Measurements from ENCODE around the gene SH3GLB2. TPM values are rescaled to one million over a fixed set of nuclear protein-coding genes. Genes with fewer than 3 reads are reported as not detected.

SH3GLB2 gene
- total and polyA plus RNA-seq, 10 of the 15 experiments (the other 5 are each of a cell fraction or from before 2014, with no cell fraction given) = 0.21 to 61.3 (median 30.8) TPM

DNA sequence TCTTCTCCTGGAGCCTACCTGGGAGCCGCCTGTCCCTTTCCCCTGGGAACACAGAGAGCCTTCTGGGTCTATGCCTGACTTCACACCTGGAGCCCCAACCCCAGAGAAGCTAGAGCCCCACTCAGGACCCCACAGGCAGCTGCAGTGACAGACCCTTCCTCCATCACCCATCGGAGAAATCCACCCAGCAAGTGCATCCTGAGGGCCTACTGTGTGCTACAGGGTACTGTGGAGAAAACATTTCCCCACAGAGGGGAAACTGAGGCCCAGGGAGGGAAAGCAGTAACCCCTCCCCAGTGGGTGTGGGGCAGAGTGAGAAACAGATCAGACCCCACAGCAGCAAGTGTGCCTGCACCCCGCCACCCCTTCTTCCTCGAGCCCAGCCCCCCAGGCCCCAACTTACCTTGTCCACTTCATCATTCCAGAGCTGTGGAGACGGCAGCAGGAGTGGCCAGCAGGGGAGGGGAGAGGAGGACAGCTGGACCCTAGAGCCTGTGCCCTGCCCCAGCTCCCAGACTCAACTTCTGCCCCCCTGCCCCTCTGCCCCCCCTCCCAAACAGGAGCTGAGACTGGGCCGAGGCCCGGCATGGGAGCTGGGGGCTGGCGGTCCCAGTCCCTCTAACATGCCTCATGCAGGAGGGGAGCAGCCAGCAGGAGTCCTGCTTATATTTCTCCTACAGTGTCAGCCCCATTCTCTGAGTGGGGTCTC is 17.7 kb downstream of the SH3GLB2 start:
- no peak overlapping the region for H3K4me2 ChIP-seq (ENCODE audit: control insufficient read depth, insufficient read depth)
- no peak overlapping the region for H3K27ac ChIP-seq (ENCODE audit: control insufficient read depth, insufficient read depth)
- CTCF ChIA-PET = no interaction called here
- FAIRE-seq (no peak), DNase-seq (ENCODE audit: low read depth, low spot score) (no peak), ATAC-seq (no peak)
- H3K36me3 ChIP-seq (ENCODE audit: control insufficient read depth in 2 of 2, insufficient read depth in 2 of 2, low read length in 1 of 2) = peaks cover 11 to 22% of the 10 kb centered on the region in 2 experiments
- POLR2A ChIA-PET = no interaction called here
- 74% methylated on average over 5 of the region's 8 CpGs for WGBS (ENCODE audit: insufficient coverage, insufficient replicate concordance, low lambda C conversion rate, missing lambda C conversion rate)
- H2AFZ ChIP-seq (ENCODE audit: control insufficient read depth, low read depth, low read length) = no peak overlapping the region
- H3K4me1 ChIP-seq (ENCODE audit: control insufficient read depth, insufficient read depth, low read length) = no peaks in the 10 kb centered on the region
- no peaks in the 10 kb centered on the region for H3K27me3 ChIP-seq (replicated peaks in 1 of 2; ENCODE audit: control insufficient read depth in 2 of 2, insufficient read depth in 2 of 2, low read length in 1 of 2)
- no peak overlapping the region for H3K4me3 ChIP-seq
- in situ Hi-C loops (cut with MboI) (no loop called here), intact Hi-C loops (cut with micrococcal nuclease; ENCODE audit: unreplicated experiment) (no loop called here)
- H3K79me2 ChIP-seq (ENCODE audit: control insufficient read depth, insufficient read depth, low read length) = no peaks in the 10 kb centered on the region
- SMC1A ChIA-PET (ENCODE audit: uncharacterized antibody, unreplicated experiment) = no interaction called here
- no peaks in the 10 kb centered on the region for H3K9me3 ChIP-seq (replicated peaks; ENCODE audit: control insufficient read depth, insufficient read depth, low read length)
- BruUV-seq (replicated peaks) = no TSS peak
- no peaks in the 10 kb centered on the region for H4K20me1 ChIP-seq (ENCODE audit: control insufficient read depth, insufficient read depth)
- H3K9ac ChIP-seq (ENCODE audit: control insufficient read depth, insufficient read depth, low read length) = no peak overlapping the region
- RAD21 ChIA-PET (ENCODE audit: unreplicated experiment) = no interaction called here
- no peak for TF ChIP-seq SREBF2 (IDR thresholded peaks at IDR 0.05; ENCODE audit: low read length)
- no peak for TF ChIP-seq CHD4 (IDR thresholded peaks at IDR 0.05)
- no peak for TF ChIP-seq EP300 (IDR thresholded peaks at IDR 0.05; ENCODE audit: borderline replicate concordance in 1 of 2, control insufficient read depth in 1 of 2, low read depth in 2 of 2, low read length in 2 of 2)
- no peak for TF ChIP-seq POU2F2 (IDR thresholded peaks at IDR 0.05; ENCODE audit: borderline replicate concordance, low read depth, low read length)
- TF ChIP-seq SP1 (IDR thresholded peaks at IDR 0.05; ENCODE audit: low read depth, low read length) = no peak
- no peak for TF ChIP-seq EGR1 (IDR thresholded peaks at IDR 0.05; ENCODE audit: borderline replicate concordance in 1 of 2, low read depth in 2 of 2, low read length in 2 of 2)
- no peak for TF ChIP-seq E2F8 (IDR thresholded peaks at IDR 0.05; ENCODE audit: low read depth, partially characterized antibody)
- TF ChIP-seq, protein P1, sequence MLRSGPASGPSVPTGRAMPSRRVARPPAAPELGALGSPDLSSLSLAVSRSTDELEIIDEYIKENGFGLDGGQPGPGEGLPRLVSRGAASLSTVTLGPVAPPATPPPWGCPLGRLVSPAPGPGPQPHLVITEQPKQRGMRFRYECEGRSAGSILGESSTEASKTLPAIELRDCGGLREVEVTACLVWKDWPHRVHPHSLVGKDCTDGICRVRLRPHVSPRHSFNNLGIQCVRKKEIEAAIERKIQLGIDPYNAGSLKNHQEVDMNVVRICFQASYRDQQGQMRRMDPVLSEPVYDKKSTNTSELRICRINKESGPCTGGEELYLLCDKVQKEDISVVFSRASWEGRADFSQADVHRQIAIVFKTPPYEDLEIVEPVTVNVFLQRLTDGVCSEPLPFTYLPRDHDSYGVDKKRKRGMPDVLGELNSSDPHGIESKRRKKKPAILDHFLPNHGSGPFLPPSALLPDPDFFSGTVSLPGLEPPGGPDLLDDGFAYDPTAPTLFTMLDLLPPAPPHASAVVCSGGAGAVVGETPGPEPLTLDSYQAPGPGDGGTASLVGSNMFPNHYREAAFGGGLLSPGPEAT (IDR thresholded peaks at IDR 0.05; ENCODE audit: low read depth) = no peak
- TF ChIP-seq RAD21 (IDR thresholded peaks at IDR 0.05; ENCODE audit: insufficient read depth, low read depth, low read length) = no peak
- no peak for TF ChIP-seq JUNB (IDR thresholded peaks at IDR 0.05)
- no peak for TF ChIP-seq BMI1 (IDR thresholded peaks at IDR 0.05; ENCODE audit: borderline replicate concordance)
- TF ChIP-seq, protein P2, sequence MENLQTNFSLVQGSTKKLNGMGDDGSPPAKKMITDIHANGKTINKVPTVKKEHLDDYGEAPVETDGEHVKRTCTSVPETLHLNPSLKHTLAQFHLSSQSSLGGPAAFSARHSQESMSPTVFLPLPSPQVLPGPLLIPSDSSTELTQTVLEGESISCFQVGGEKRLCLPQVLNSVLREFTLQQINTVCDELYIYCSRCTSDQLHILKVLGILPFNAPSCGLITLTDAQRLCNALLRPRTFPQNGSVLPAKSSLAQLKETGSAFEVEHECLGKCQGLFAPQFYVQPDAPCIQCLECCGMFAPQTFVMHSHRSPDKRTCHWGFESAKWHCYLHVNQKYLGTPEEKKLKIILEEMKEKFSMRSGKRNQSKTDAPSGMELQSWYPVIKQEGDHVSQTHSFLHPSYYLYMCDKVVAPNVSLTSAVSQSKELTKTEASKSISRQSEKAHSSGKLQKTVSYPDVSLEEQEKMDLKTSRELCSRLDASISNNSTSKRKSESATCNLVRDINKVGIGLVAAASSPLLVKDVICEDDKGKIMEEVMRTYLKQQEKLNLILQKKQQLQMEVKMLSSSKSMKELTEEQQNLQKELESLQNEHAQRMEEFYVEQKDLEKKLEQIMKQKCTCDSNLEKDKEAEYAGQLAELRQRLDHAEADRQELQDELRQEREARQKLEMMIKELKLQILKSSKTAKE (IDR thresholded peaks at IDR 0.05; ENCODE audit: low read depth, poor library complexity, severe bottlenecking) = no peak
- TF ChIP-seq, protein P3, sequence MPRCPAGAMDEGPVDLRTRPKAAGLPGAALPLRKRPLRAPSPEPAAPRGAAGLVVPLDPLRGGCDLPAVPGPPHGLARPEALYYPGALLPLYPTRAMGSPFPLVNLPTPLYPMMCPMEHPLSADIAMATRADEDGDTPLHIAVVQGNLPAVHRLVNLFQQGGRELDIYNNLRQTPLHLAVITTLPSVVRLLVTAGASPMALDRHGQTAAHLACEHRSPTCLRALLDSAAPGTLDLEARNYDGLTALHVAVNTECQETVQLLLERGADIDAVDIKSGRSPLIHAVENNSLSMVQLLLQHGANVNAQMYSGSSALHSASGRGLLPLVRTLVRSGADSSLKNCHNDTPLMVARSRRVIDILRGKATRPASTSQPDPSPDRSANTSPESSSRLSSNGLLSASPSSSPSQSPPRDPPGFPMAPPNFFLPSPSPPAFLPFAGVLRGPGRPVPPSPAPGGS (IDR thresholded peaks at IDR 0.05; ENCODE audit: borderline replicate concordance, insufficient read depth, low read depth, low read length, poor library complexity, severe bottlenecking) = no peak
- TF ChIP-seq PKNOX1 (IDR thresholded peaks at IDR 0.05) = no peak
